Astrocyte (in vitro differentiated cells and primary cell): ENCODE measurements around the gene HECTD4. TPM values are rescaled to one million over a fixed set of nuclear protein-coding genes. Genes with fewer than 3 reads are reported as not detected.

Experiments used
- DNase-seq: peaks from one replicate; pipeline ENCODE4 v3.0.0-alpha.2; 2010; ENCODE audit warnings: low read depth
- FAIRE-seq: peaks from 2 replicates; lab custom pipeline; 2011; peaks lifted over from hg19 to GRCh38; lab: Jason Lieb, UNC
- H2AFZ ChIP-seq: 2 replicates; pipeline ENCODE4 v1.6.0; 2012; ENCODE audit warnings: low read depth, low read length, inconsistent platforms
- H3K27ac ChIP-seq: 2 replicates; pipeline ENCODE4 v1.5.1; 2011; ENCODE audit warnings: low read depth, low read length, inconsistent platforms
- H3K27me3 ChIP-seq: 2 replicates; pipeline ENCODE4 v1.6.0; 2011; ENCODE audit warnings: low read length, inconsistent platforms; ENCODE audit not compliant: insufficient read depth
- H3K36me3 ChIP-seq: 2 replicates; pipeline ENCODE4 v1.5.1; 2011; ENCODE audit warnings: low read length, inconsistent platforms; ENCODE audit not compliant: insufficient read depth
- H3K4me1 ChIP-seq: 2 replicates; pipeline ENCODE4 v1.5.1; 2011; ENCODE audit warnings: low read length, inconsistent platforms; ENCODE audit not compliant: insufficient read depth
- H3K4me2 ChIP-seq: 2 replicates; pipeline ENCODE4 v1.6.0; 2012; ENCODE audit warnings: low read length, inconsistent platforms
- H3K4me3 ChIP-seq: 2 replicates; pipeline ENCODE4 v1.5.1; 2011; ENCODE audit warnings: low read depth, mild to moderate bottlenecking, low read length, inconsistent platforms; ENCODE audit not compliant: insufficient read depth
- H3K79me2 ChIP-seq: 2 replicates; pipeline ENCODE4 v1.6.0; 2012; ENCODE audit warnings: mild to moderate bottlenecking, low read length, inconsistent platforms; ENCODE audit not compliant: insufficient read depth
- H3K9ac ChIP-seq: 2 replicates; pipeline ENCODE4 v1.6.0; 2012; ENCODE audit warnings: mild to moderate bottlenecking, low read length, inconsistent platforms
- H3K9me3 ChIP-seq: 2 replicates; pipeline ENCODE4 v1.5.1; 2012; ENCODE audit warnings: low read depth, mild to moderate bottlenecking, low read length, inconsistent platforms; ENCODE audit not compliant: insufficient read depth
- H4K20me1 ChIP-seq: 2 replicates; pipeline ENCODE4 v1.6.0; 2012; ENCODE audit warnings: low read length, inconsistent platforms; ENCODE audit not compliant: insufficient read depth
- H3K27ac Mint-ChIP-seq: one replicate; pipeline ENCODE4 v1.8.0; 2021; ENCODE audit warnings: mild to moderate bottlenecking, mixed read lengths; ENCODE audit not compliant: unreplicated experiment
- H3K27me3 Mint-ChIP-seq: one replicate; pipeline ENCODE4 v1.8.0; 2021; ENCODE audit warnings: low read depth, mixed read lengths; ENCODE audit not compliant: unreplicated experiment
- H3K36me3 Mint-ChIP-seq: one replicate; pipeline ENCODE4 v1.8.0; 2021; ENCODE audit warnings: low read depth, mixed read lengths; ENCODE audit not compliant: unreplicated experiment
- H3K4me1 Mint-ChIP-seq: one replicate; pipeline ENCODE4 v1.8.0; 2021; ENCODE audit warnings: low read depth, mixed read lengths; ENCODE audit not compliant: unreplicated experiment
- H3K4me3 Mint-ChIP-seq: one replicate; pipeline ENCODE4 v1.8.0; 2021; ENCODE audit warnings: mild to moderate bottlenecking, moderate library complexity, mixed read lengths; ENCODE audit not compliant: unreplicated experiment
- H3K9me3 Mint-ChIP-seq: one replicate; pipeline ENCODE4 v1.8.0; 2021; ENCODE audit warnings: mild to moderate bottlenecking, mixed read lengths; ENCODE audit not compliant: unreplicated experiment
- CTCF ChIP-seq: IDR thresholded peaks from 2 replicates; pipeline ENCODE4 v1.5.1; 2011; ENCODE audit warnings: low read depth, mild to moderate bottlenecking, inconsistent platforms, low read length, moderate library complexity; ENCODE audit not compliant: insufficient read depth
- EZH2 ChIP-seq: IDR thresholded peaks from 2 replicates; pipeline ENCODE4 v1.6.1; 2012; ENCODE audit warnings: mild to moderate bottlenecking, low read length, inconsistent platforms; ENCODE audit not compliant: insufficient read depth
- total RNA-seq: library from RNA; stranded (reverse); gene quantifications from 2 replicates; pipeline ENCODE4 v1.2.1, GENCODE V29; 2021

The HECTD4 gene
- total RNA-seq, 1 donor from 2014 or later = 38.9 TPM

- no peak overlapping the region for H3K27ac Mint-ChIP-seq
- Histone ChIP-seq H3K9ac (no peak overlapping the region), H3K4me2 (peak overlapping the region; percentile 53)
Observed at GRCh38 chr12:112122823-112123690, 259.2 kb downstream of the HECTD4 start.

GRCh38 chr12:112121780-112122565 lies 260.3 kb downstream of the HECTD4 start:
- TF ChIP-seq CTCF (no peak), EZH2 (no peak)
- peak overlapping the region; percentile 67 for H3K27ac Mint-ChIP-seq
- Histone ChIP-seq H2AFZ (peak overlapping the region; percentile 58), H3K9me3 (no peaks in the 10 kb centered on the region), H3K79me2 (peaks cover 15% of the 10 kb centered on the region), H3K4me3 (no peak overlapping the region), H3K27me3 (no peaks in the 10 kb centered on the region), H3K4me1 (peaks cover 21% of the 10 kb centered on the region), H3K36me3 (no peaks in the 10 kb centered on the region), H3K4me2 (peak overlapping the region; percentile 68), H3K27ac (no peak overlapping the region), H3K9ac (no peak overlapping the region), H4K20me1 (peaks cover 11% of the 10 kb centered on the region)
- H3K4me1 Mint-ChIP-seq = peaks cover 14% of the 10 kb centered on the region
- DNase-seq = peak; percentile 86
- H3K4me3 Mint-ChIP-seq = no peak overlapping the region
- no peaks in the 10 kb centered on the region for H3K9me3 Mint-ChIP-seq
- no peaks in the 10 kb centered on the region for H3K27me3 Mint-ChIP-seq
- H3K36me3 Mint-ChIP-seq = no peaks in the 10 kb centered on the region
- no peak for FAIRE-seq

More at GRCh38 chr12:112122823-112123690, 259.2 kb downstream of the HECTD4 start:
- no peaks in the 10 kb centered on the region for H3K27me3 ChIP-seq
- H3K79me2 ChIP-seq = peaks cover 24% of the 10 kb centered on the region
- Mint-ChIP-seq H3K4me3 (no peak overlapping the region), H3K9me3 (no peaks in the 10 kb centered on the region), H3K36me3 (no peaks in the 10 kb centered on the region), H3K27me3 (no peaks in the 10 kb centered on the region), H3K4me1 (peaks cover 15% of the 10 kb centered on the region)
- no peak overlapping the region for H2AFZ ChIP-seq
- FAIRE-seq (no peak), DNase-seq (peak; percentile 53)
- TF ChIP-seq EZH2 = no peak
- H3K9me3 ChIP-seq = no peaks in the 10 kb centered on the region
- H3K27ac ChIP-seq = no peak overlapping the region
- no peaks in the 10 kb centered on the region for H3K36me3 ChIP-seq
- H3K4me1 ChIP-seq = peaks cover 17% of the 10 kb centered on the region
- H4K20me1 ChIP-seq = peaks cover 17% of the 10 kb centered on the region
- no peak overlapping the region for H3K4me3 ChIP-seq

DNA sequence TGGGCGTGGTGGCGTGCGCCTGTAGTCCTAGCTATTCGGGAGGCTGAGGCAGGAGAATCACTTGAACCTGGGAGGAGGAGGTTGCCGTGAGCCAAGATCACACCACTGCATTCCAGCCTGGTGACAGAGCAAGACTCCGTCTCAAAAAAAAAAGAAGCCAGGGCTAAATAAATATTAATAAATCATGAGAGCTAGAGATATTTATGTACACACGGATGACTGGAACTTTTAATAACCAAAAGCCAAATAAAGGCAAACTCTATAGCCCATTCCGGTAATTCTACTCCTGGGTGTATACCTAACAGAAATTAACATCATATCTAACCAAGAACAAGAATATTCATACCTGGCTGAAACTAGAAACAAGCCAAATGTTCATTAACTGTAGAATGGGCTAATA lies 264.5 kb downstream of the HECTD4 start:
- no peak overlapping the region for H3K27ac ChIP-seq
- FAIRE-seq (no peak), DNase-seq (no peak)
- no peak overlapping the region for H2AFZ ChIP-seq
- H3K4me2 ChIP-seq = no peak overlapping the region
- no peaks in the 10 kb centered on the region for H3K27me3 ChIP-seq
- H3K4me3 ChIP-seq = no peak overlapping the region
- H3K79me2 ChIP-seq = no peaks in the 10 kb centered on the region
- H3K4me1 Mint-ChIP-seq = peaks cover 14% of the 10 kb centered on the region
- no peak overlapping the region for H3K9ac ChIP-seq
- H3K36me3 Mint-ChIP-seq = no peaks in the 10 kb centered on the region
- H3K27me3 Mint-ChIP-seq = no peaks in the 10 kb centered on the region
- no peaks in the 10 kb centered on the region for H4K20me1 ChIP-seq
- TF ChIP-seq CTCF (no peak), EZH2 (no peak)
- no peak overlapping the region for H3K27ac Mint-ChIP-seq
- H3K4me3 Mint-ChIP-seq = no peak overlapping the region
- H3K9me3 ChIP-seq = no peaks in the 10 kb centered on the region
- no peaks in the 10 kb centered on the region for H3K36me3 ChIP-seq
- H3K9me3 Mint-ChIP-seq = no peaks in the 10 kb centered on the region
- peaks cover 20% of the 10 kb centered on the region for H3K4me1 ChIP-seq
